Measurements from ENCODE around the gene ALPL.
"Not testable (repeated sequence)": the region's sequence is repeated elsewhere in the genome, so short reads cannot be mapped to it uniquely, and the experiment has no call there.

ALPL gene
- total RNA-seq: 0 to 0.04 reads per million in 2 donors

DNA sequence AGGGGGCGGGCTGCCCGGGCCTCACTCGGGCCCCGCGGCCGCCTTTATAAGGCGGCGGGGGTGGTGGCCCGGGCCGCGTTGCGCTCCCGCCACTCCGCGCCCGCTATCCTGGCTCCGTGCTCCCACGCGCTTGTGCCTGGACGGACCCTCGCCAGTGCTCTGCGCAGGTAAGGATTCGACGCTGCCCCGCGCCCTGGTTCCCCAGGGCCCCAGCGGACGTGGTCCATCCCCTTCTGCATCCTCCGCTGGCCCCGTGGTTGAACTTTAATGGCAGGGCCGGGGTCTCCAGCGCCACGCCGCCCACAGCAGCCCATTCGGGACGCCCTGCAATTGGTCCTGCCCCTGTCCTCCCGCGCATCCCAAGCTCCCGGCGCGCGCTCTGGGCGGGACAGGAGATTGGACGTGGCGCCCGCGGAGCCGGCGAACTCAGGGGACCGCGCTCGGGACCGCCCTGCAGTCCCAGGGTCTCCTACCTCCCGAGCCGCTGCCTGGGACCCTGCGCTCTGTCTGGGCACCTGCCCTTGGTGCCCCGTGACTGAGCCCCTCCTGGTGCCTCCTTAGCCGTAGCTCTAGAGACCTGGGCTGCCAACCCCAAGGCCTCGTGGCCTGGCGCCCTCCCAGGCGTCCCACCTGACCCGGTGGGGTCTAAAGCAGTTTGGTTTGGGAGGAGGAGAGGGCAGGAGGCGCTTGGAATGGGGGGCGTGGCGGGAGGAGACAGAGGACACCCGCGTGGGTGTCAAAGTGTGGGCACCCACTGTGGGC, at the start of gene ALPL:
Gene ALPL (plus strand): TSS at position 73 of the 762 bp plus-strand sequence. CDS start 44,659 bp downstream, outside the sequence.
- no peak for DNase-seq

- not testable (repeated sequence) for DNase-seq
Measured at GRCh38 chr1:21465127-21465526, 44.1 kb upstream of the ALPL start.

- not testable (repeated sequence) for DNase-seq
Measured at GRCh38 chr1:21467946-21468345, 41.3 kb upstream of the ALPL start.

GRCh38 chr1:21468599-21468998, 40.6 kb upstream of the ALPL start:
- no peak for DNase-seq

DNA sequence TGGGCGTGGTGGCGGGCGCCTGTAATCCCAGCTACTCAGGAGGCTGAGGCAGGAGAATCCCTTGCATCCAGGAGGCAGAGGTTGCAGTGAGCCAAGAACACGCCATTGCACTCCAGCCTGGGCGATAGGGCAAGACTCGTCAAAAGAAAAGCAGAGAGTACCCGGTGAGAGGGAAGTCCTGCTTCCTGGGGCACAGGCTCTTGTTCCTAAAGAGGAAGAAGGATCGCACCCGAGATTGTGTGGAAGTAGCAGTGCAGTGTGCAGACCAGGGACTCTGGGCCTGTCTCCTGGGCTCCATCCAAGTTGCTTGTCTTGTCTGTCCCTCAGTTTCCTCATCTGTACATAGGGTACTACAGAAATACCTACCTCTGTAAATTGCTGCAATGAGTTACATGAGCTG, 39.6 kb upstream of the ALPL start:
- no peak for DNase-seq

- DNase-seq: no peak
Measured at GRCh38 chr1:21472861-21473260, 36.4 kb upstream of the ALPL start.

GRCh38 chr1:21478356-21478755, 30.9 kb upstream of the ALPL start:
- no peak for DNase-seq

GRCh38 chr1:21483881-21484280, 25.3 kb upstream of the ALPL start:
- not testable (repeated sequence) for DNase-seq

DNA sequence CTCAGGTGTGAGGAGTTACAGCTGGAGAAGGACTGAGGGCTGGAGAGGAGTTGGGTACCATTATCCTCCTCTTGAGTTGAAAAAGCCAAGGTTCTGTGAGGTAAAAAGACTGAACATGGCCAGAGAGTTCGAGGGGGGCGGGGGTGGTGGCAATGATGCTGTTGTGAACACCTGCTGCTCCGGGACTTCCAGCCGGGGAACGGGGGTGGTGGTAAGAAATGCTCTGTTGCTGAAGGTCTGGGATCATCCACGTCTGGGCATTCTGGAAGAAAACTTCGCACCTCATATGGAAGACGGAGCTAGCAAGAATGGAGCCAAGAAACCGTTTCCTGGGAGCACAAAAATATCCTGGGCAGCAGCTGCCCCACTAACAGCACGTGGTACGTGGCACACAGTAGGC, 20.1 kb upstream of the ALPL start:
- DNase-seq: no peak

DNA sequence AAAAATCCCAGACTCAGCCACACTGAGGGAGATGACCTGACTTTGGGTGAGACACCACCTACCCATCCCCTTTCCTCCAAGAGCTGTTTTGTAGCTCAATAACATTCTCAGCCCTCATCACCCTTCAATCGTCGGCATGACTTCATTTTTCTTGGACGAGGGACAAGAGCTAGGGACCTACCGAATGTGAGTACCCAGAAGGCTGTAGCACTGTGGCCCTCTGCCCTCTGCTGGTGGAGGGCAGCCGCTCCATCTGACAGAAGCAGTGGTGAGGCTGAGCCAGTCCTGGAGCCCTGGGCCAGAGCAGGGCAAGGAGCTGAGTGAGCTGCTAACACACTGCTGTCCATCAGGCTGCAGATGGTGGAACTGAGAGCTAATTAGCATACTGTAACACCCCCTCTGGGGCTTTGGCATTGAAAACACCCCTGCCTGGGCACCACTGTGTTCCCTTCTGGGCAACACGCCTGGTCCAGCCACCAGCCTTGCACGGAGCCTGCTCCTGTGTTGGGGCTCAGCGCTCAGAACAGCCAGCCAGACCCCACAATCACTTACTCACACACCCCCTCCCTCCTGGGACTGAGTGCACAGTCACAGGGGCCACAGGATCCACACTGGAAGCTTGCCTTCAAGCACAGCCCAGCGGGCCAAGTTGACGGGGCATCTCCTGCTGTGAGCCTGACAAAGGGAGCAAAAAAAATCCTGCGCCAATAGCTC, 18.3 kb upstream of the ALPL start:
- DNase-seq: no peak

DNA sequence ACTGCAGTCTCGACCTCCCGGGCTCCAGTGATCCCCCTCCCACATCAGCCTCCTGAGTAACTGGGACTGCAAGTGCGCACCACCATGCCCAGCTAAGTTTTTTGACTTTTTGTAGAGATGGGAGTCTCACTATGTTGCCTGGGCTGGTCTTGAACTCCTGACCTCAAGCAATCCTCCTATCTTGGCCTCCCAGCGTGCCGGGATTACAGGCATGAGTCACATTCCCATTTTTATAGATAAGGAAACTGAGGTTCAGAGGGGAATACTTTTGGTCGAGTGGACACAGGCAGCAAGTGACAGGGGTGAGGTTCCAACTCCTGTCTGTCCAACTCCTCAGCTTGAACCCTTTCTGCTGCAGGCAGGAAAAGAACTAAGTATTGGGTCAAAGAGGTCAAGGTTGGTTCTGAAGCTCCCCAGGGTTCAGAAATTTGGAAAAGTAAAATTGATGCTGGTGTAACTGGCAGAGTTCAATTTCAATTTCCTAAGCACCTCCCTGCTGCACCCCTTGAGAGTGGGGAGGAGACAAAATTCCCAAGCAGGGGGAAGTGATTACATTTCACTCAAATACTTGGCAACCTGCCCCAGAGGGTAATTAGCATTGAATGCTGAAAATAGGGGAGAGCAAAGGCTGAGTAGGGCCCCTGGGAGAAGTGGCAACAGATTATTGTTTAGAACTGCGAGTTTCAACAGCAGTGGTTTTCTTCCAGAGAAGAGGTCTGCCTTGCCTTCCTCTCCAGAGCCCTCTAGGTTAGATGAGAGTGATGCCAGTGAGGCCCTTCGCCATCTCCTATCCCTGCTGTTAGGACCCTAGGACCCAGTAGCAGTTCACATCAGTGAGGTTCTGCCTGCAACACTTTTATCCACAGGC, 17.5 kb upstream of the ALPL start:
- DNase-seq: no peak

GRCh38 chr1:21492356-21492625, 16.9 kb upstream of the ALPL start:
- no peak for DNase-seq

- no peak for DNase-seq
Measured at GRCh38 chr1:21494196-21494595, 15.0 kb upstream of the ALPL start.

DNA sequence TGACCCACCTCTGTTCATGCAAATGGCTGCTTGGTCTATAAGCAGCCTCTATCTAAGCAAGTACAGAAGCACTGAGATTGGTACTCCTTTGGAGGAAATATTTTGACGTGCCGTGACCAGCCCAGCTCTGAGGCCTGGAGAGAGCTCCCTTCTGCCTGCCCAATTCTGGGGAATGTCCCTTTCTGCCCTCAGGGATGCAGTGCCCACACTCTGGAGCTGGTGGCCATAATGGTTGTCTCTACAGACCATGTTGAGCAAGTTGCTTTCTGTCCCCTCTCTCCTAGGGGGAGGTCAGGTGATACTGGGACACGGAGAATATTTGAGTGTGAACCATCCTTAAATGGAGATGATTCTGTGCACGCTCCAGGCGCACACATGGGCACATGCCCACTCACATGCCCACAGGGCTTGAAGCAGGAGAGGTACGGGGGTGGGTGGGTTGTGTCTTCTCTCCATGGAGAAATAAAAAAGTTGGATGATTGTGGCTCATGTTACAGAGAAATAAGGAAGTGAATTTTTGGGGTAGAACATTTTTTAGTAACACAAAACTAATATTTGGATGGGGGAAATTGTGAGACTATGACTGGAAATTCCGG, 13.9 kb upstream of the ALPL start:
- DNase-seq: no peak

DNA sequence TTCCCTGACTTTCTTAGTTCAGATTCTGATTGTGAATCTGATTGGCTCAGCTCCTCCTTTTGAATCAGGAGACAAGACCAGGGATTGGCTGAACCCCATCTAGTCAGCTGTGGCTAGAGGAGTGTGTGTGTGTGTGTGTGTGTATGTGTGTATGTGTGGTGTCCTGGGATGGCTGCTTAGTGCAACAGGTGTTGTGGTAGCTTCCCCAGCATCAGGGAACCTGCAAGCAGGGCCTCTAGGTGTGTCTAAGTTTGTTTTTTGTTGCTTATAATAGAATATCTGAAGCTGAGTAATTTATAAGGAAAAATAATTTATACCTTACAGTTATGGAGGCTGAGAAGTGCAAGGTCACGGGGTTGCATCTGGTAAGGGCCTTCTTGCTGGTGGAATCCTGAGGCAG, 13.2 kb upstream of the ALPL start:
- DNase-seq: no peak

DNA sequence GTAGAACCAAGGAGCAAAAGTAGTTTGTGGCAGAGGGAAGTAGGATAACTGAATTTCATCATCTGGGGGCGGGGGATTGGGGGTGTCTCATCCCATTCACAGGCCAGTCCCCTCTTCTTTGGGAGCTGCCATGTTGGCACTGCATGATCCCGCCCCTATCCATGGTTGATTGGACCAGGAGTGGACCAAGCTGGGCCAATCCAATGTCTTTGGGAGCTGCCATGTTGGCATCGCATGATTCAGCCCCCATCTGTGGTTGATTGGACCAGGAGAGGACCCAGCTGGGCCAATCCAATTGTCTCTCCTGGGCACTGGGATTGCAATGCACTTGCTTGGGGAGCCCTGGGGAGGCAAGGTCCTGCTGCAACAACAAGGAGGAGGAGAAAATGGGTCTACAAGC, 12.3 kb upstream of the ALPL start:
- DNase-seq: no peak

GRCh38 chr1:21497466-21498061, 11.7 kb upstream of the ALPL start:
- no peak for DNase-seq

GRCh38 chr1:21499283-21499950, 9.8 kb upstream of the ALPL start:
- DNase-seq: no peak

GRCh38 chr1:21503706-21504377, 5.4 kb upstream of the ALPL start:
- no peak for DNase-seq

- DNase-seq: no peak
Measured at GRCh38 chr1:21506804-21507203, 2.4 kb upstream of the ALPL start.

DNA sequence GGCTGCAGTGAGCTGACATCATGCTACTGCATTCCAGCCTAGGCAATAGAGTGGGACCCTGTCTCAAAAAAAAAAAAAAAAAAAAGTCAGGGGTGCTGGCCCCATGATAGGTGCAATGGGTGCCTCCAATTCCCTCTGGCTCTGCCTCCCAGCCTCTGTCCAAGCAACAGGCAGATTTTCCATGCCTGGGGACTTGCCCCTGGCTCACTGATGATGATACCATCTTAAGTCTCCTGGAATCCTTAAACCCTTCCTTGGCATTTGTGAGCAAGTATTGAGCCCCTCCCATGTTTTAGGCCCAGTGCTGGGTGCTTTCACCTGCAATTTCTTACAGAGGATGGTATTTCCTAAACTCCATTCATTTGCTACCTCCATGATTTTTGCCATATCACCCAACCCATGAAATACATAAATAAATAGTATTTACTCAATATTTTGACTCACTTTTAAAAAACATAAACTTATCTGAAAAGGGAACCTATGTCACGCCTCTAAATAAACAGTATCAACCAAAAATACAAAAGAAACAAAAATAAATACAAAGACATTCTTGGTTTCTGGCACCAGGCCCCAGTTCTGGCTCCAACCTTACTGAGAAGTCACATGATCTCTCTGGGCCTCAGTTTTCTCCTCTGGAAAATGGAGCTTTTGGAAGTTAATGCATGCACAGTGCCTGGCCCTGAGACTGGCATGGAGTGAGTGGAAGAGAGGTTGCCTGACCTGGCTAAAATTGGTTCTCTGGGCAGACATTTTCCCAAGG, 1.5 kb upstream of the ALPL start:
- DNase-seq: no peak

Data from activated gamma-delta T cell (primary cell).